GM19455 (cell line): ENCODE data around the gene MMP3.

Source experiments
- ATAC-seq: cut with Tn5 transposase; IDR thresholded peaks from one replicate; pipeline ENCODE4 v1.9.1; 2021; ENCODE audit not compliant: unreplicated experiment

MMP3 gene

GRCh38 chr11:102792604-102793003 is 50.8 kb downstream of the MMP3 start:
- ATAC-seq: no peak

GRCh38 chr11:102791271-102792036 is 52.0 kb downstream of the MMP3 start:
- ATAC-seq: no peak

GRCh38 chr11:102788334-102788995 is 54.9 kb downstream of the MMP3 start:
- ATAC-seq: no peak
